Adipocyte (in vitro differentiated cells): ENCODE measurements around the gene OR5M3.

Experiments used
- DNase-seq: peaks from one replicate; pipeline ENCODE4 v3.0.0-alpha.2; 2015; ENCODE audit warnings: low read depth
- H3K27me3 ChIP-seq: replicated peaks from 2 replicates; pipeline ENCODE4 v1.7.0; 2013; ENCODE audit warnings: mild to moderate bottlenecking, low read length, moderate library complexity; ENCODE audit not compliant: control insufficient read depth, insufficient read depth
- H3K36me3 ChIP-seq: 2 replicates; pipeline ENCODE4 v1.7.0; 2013; ENCODE audit warnings: low read length, mild to moderate bottlenecking, moderate library complexity; ENCODE audit not compliant: control insufficient read depth, insufficient read depth, severe bottlenecking
- H3K4me1 ChIP-seq: 2 replicates; pipeline ENCODE4 v1.7.0; 2013; ENCODE audit warnings: mild to moderate bottlenecking, low read length, moderate library complexity; ENCODE audit not compliant: control insufficient read depth, insufficient read depth
- H3K4me3 ChIP-seq: 2 replicates; pipeline ENCODE4 v1.7.0; 2013; ENCODE audit warnings: mild to moderate bottlenecking, low read length, moderate library complexity
- H3K9ac ChIP-seq: 2 replicates; pipeline ENCODE4 v1.7.0; 2013; ENCODE audit warnings: mild to moderate bottlenecking, low read length, moderate library complexity
- H3K9me3 ChIP-seq: 2 replicates; pipeline ENCODE4 v1.7.0; 2013; ENCODE audit warnings: mild to moderate bottlenecking, low read length, moderate library complexity; ENCODE audit not compliant: control insufficient read depth

The OR5M3 gene

GRCh38 chr11:56473252-56473651 is at the start of gene OR5M3:
OR5M3 (minus strand) TSS chr11:56473352; CDS start chr11:56470497, 2,855 bp downstream.
- DNase-seq, result no peak
- H3K9ac ChIP-seq, result no peak within 1 kb of the TSS
- H3K4me1 ChIP-seq, result no peaks in the 10 kb centered on the region
- H3K27me3 ChIP-seq, result no peaks in the 10 kb centered on the region
- no peak within 1 kb of the TSS for H3K4me3 ChIP-seq
- no peaks in the 10 kb centered on the region for H3K36me3 ChIP-seq
- H3K9me3 ChIP-seq, result no peaks in the 10 kb centered on the region

DNA sequence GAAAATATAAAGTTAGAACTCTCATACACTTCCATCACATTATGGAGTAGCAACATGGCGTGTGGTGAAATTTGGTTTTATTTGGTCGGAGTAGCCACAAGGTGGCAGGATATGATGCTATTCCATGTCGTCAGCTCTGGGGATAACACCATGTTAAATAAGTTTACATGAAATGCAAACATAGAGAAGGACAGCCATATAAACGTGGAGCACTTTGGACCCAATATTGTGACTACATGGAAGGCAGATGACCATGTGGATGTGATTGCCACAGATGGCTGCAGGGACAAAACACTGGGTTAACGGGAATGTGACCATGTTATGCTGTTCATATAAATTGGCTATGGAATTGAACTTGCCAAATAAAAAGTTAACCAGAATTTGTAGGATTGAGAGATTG is 48.9 kb upstream of the OR5M3 start:
- Histone ChIP-seq H3K9ac (no peak overlapping the region), H3K9me3 (no peaks in the 10 kb centered on the region), H3K36me3 (no peaks in the 10 kb centered on the region), H3K27me3 (no peaks in the 10 kb centered on the region), H3K4me3 (no peak overlapping the region), H3K4me1 (no peaks in the 10 kb centered on the region)
- DNase-seq, result no peak

GRCh38 chr11:56513280-56513679 is 40.1 kb upstream of the OR5M3 start:
- Histone ChIP-seq H3K9me3 (no peaks in the 10 kb centered on the region), H3K4me3 (no peak overlapping the region), H3K36me3 (no peaks in the 10 kb centered on the region), H3K27me3 (no peaks in the 10 kb centered on the region), H3K4me1 (no peaks in the 10 kb centered on the region), H3K9ac (no peak overlapping the region)
- DNase-seq, result no peak

GRCh38 chr11:56509439-56509838 is 36.3 kb upstream of the OR5M3 start:
- no peaks in the 10 kb centered on the region for H3K36me3 ChIP-seq
- H3K4me3 ChIP-seq, result no peak overlapping the region
- no peaks in the 10 kb centered on the region for H3K27me3 ChIP-seq
- H3K9me3 ChIP-seq, result no peaks in the 10 kb centered on the region
- no peaks in the 10 kb centered on the region for H3K4me1 ChIP-seq
- no peak for DNase-seq
- H3K9ac ChIP-seq, result no peak overlapping the region

DNA sequence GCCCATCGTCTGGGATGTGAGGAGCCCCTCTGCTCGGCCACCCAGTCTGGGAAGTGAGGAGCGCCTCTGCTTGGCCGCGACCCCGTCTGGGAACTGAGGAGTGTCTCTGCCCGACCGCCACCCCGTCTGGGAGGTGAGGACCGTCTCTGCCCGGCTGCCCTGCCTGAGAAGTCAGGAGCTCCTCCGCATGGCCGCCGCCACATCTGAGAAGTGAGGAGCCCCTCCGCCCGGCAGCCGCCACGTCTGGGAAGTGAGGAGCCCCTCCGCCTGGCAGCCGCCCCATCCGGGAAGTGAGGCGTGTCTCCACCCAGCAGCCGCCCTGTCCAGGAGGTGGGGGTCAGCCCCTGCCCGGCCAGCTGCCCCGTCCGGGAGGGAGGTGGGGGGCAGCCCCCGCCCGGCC is 23.9 kb upstream of the OR5M3 start:
- H3K4me3 ChIP-seq, result no peak overlapping the region
- DNase-seq, result no peak
- no peak overlapping the region for H3K9ac ChIP-seq
- no peaks in the 10 kb centered on the region for H3K27me3 ChIP-seq
- no peaks in the 10 kb centered on the region for H3K4me1 ChIP-seq
- no peaks in the 10 kb centered on the region for H3K36me3 ChIP-seq
- H3K9me3 ChIP-seq, result no peaks in the 10 kb centered on the region

DNA sequence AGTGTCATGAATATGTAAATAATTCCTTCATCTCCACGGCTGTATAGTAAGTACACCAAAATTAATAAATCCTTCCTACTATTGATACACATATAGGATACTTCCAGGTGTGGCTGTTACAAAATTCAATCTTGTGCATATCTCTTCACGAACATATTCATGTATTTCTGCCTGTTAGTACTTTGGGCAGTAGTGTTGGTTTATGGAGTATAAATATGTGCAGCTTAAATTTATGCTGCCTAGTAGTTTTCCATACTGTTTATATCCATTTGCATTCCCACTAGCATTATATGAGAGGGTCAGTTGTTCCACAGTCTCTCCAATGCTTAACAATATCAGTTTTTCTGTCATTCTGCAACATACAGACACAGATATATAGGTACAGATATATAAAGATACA is 22.0 kb upstream of the OR5M3 start:
- H3K4me3 ChIP-seq, result no peak overlapping the region
- H3K4me1 ChIP-seq, result no peaks in the 10 kb centered on the region
- H3K36me3 ChIP-seq, result no peaks in the 10 kb centered on the region
- H3K9me3 ChIP-seq, result no peaks in the 10 kb centered on the region
- H3K9ac ChIP-seq, result no peak overlapping the region
- H3K27me3 ChIP-seq, result no peaks in the 10 kb centered on the region
- DNase-seq, result no peak

DNA sequence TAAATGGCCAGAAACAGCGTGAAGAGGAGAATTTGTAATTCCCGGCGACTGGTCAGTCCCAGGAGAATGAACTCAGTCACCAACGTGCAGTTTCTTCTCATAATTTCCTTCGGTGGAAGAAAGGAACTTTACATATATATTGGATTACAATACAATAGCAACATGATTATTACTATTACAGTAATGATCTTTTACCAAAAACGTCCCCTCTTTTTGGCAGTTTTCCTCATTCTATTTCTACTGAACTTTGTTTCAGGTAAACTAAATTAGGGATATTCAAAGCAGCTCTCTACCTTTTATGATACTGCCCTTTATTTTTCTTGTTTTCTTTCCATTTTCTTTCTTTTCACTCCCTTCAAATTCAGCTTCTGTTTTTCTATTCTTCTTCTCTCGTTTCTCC is 18.1 kb upstream of the OR5M3 start, which contains the start of gene OR5M8:
TSS of gene OR5M8 (minus strand) at position 101 of the 400 bp plus-strand sequence. CDS start at position 101, 0 bp downstream.
- no peaks in the 10 kb centered on the region for H3K36me3 ChIP-seq
- H3K9ac ChIP-seq, result no peak within 1 kb of the TSS
- no peak for DNase-seq
- H3K27me3 ChIP-seq, result no peaks in the 10 kb centered on the region
- no peaks in the 10 kb centered on the region for H3K9me3 ChIP-seq
- no peaks in the 10 kb centered on the region for H3K4me1 ChIP-seq
- no peak within 1 kb of the TSS for H3K4me3 ChIP-seq

DNA sequence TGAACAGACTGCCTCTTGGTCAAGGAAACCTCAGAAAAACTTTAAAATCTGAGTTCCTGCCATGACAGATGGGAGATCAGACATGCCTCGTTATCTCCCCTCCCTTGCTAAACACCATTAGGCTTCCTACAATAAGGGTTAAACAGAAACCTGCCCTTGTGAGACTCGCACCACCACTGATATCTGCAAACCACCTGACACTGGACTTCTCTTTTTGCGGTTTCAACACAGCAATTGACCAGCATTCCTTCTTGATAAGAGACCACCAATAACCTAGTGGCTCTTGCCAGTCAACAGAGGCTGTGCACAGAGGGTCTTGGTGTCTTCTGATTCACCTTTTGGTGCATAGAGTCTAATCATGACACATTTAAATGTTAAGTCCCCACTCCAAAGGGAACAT is 13.6 kb upstream of the OR5M3 start:
- Histone ChIP-seq H3K4me3 (no peak overlapping the region), H3K9me3 (no peaks in the 10 kb centered on the region), H3K4me1 (no peaks in the 10 kb centered on the region), H3K9ac (no peak overlapping the region), H3K36me3 (no peaks in the 10 kb centered on the region), H3K27me3 (no peaks in the 10 kb centered on the region)
- DNase-seq, result no peak

GRCh38 chr11:56474729-56475235 is 1.6 kb upstream of the OR5M3 start:
- H3K27me3 ChIP-seq, result no peaks in the 10 kb centered on the region

DNA sequence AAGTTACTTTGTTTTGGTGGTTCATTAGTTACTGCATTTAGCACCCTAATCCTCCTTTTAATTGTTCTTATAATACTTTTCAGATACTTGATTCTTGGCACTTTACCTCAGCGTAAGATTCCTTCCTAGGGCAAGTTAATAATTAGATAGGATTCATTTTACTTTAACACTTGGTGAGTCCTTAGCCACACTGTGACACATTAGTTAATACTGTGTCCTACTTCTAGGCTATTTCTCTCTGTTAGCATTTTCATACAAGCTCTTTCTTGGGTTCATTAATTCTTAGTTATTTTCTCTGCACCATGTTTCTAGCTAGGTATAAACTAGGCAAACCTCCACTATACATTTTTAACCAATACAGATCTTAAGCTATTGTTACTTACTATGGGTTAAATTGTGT is 16.1 kb downstream of the OR5M3 start:
- no peak for DNase-seq
- peaks cover 4% of the 10 kb centered on the region for H3K9me3 ChIP-seq

More at GRCh38 chr11:56474729-56475235, 1.6 kb upstream of the OR5M3 start:
- Histone ChIP-seq H3K4me3 (no peak overlapping the region), H3K4me1 (no peaks in the 10 kb centered on the region), H3K36me3 (no peaks in the 10 kb centered on the region), H3K9me3 (no peaks in the 10 kb centered on the region), H3K9ac (no peak overlapping the region)
- DNase-seq, result no peak

DNA sequence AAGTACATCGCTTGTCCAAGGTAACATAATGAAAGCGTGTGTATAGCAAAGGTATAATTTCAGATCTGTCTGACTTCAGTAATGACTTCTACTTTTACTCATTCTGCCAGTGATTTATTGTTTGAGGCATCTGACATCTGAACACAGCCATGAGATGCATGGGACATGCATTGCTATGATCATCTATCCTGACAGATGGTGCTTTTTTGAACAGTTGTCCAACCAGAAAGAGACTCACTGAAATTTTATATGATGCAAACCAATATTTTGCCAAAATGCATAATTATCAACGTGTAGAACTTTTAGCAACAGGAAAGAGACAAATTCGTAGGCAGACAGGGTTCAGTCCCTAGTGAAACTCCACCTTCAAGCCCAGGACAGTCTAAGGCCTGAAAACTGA is 19.6 kb downstream of the OR5M3 start:
- Histone ChIP-seq H3K4me3 (no peak overlapping the region), H3K9me3 (no peaks in the 10 kb centered on the region)

More for the DNA sequence above, 16.1 kb downstream of the OR5M3 start:
- Histone ChIP-seq H3K4me1 (no peaks in the 10 kb centered on the region), H3K4me3 (no peak overlapping the region), H3K36me3 (no peaks in the 10 kb centered on the region), H3K27me3 (no peaks in the 10 kb centered on the region), H3K9ac (no peak overlapping the region)

More for the DNA sequence above, 19.6 kb downstream of the OR5M3 start:
- no peaks in the 10 kb centered on the region for H3K36me3 ChIP-seq
- no peak for DNase-seq
- no peak overlapping the region for H3K9ac ChIP-seq
- H3K27me3 ChIP-seq, result no peaks in the 10 kb centered on the region
- H3K4me1 ChIP-seq, result no peaks in the 10 kb centered on the region
